ENCODE results near the gene VWA8. TPM values are rescaled to one million over a fixed set of nuclear protein-coding genes. Genes with fewer than 3 reads are reported as not detected.

The VWA8 gene
- total RNA-seq, result 10 to 100 TPM; 27.7 to 47.7 (median 39.5) TPM

DNA sequence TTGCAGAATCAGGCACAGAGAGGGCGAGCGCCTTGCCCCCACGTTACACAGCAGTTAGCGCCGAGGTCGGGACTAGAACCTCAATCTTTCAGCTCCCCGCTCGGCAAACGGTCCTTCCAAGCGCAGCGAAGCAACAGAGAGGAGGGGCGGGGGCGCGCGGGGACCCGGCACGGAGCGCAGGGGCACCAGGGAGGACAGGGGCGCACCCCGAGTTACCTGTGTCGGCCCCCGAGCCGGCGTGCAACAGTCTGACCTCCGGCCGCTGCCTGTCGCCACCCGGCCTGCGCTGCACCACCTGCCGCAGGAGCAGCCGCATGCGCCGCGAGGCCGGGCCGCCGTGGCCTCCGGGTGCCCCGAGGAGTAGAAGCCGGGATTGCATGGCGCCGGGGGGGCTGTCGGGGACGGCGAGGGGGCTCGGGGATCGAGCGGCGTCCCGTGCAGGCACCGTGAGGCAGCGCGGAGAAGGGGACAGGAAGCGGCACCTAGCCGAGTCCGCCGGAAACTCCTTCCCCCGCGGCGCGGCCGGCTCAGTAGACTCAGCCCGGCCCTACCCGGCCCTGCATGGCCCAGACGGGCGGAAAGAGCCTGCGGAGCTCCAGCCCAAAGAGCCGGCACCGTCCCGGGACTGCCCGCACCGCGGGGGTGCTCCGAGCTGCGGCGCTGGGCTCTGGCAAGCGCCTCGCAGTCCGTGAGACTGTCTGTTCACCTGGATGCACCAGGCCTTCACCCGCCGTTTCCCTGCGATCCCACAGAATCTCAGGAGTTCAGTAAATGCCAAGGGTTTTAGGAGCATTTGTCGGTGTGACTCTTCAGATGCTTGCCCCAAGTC, at the start of gene VWA8:
VWA8 (minus strand) TSS at position 473 of the 829 bp plus-strand sequence; CDS start at position 379, 94 bp downstream.
- Histone ChIP-seq H3K9me3 (no peaks in the 10 kb centered on the region), H3K4me3 (peak within 1 kb of the TSS; percentile 87 to 96 (median 90)), H3K36me3 (no peaks in the 10 kb centered on the region), H3K27ac (peak within 1 kb of the TSS; percentile 75 to 84 (median 81)), H3K4me1 (peaks cover 0 to 5% (median 1%) of the 10 kb centered on the region in 4 donors), H3K27me3 (no peaks in the 10 kb centered on the region)
- TF ChIP-seq, protein P1, sequence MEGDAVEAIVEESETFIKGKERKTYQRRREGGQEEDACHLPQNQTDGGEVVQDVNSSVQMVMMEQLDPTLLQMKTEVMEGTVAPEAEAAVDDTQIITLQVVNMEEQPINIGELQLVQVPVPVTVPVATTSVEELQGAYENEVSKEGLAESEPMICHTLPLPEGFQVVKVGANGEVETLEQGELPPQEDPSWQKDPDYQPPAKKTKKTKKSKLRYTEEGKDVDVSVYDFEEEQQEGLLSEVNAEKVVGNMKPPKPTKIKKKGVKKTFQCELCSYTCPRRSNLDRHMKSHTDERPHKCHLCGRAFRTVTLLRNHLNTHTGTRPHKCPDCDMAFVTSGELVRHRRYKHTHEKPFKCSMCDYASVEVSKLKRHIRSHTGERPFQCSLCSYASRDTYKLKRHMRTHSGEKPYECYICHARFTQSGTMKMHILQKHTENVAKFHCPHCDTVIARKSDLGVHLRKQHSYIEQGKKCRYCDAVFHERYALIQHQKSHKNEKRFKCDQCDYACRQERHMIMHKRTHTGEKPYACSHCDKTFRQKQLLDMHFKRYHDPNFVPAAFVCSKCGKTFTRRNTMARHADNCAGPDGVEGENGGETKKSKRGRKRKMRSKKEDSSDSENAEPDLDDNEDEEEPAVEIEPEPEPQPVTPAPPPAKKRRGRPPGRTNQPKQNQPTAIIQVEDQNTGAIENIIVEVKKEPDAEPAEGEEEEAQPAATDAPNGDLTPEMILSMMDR (IDR thresholded peaks at IDR 0.05), result no peak
- TF ChIP-seq POLR2A (IDR thresholded peaks at IDR 0.05), result peak; percentile 10 to 34
- peak; percentile 76 to 91 (median 89) for DNase-seq

DNA sequence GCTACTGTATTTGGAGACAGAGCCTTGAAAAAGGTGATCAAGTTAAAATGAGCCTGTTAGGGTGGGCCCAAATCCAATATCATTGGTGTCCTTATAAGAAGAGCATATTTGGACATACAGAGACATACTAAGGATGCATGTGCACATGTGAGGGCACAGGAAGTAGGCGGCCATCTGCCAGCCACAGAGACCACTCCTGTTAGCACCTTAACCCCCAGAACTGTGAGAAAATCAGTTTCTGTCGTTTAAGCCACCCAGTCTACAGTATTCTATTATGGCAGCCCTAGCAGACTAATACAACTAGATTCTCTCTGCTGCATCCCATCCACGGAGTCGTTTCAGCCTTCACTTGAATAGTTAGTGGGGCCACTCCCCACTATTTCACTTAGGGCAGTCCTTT, 48.1 kb upstream of the VWA8 start:
- Histone ChIP-seq H3K27ac (no peak overlapping the region), H3K4me1 (no peaks in the 10 kb centered on the region), H3K9me3 (no peaks in the 10 kb centered on the region), H3K4me3 (no peak overlapping the region), H3K27me3 (no peaks in the 10 kb centered on the region), H3K36me3 (no peaks in the 10 kb centered on the region)
- DNase-seq, result no peak
- TF ChIP-seq, protein P1 (IDR thresholded peaks at IDR 0.05), result no peak
- TF ChIP-seq POLR2A (IDR thresholded peaks at IDR 0.05), result no peak

GRCh38 chr13:42007844-42008243, 46.9 kb upstream of the VWA8 start:
- TF ChIP-seq, protein P1 (IDR thresholded peaks at IDR 0.05), result no peak
- TF ChIP-seq POLR2A (IDR thresholded peaks at IDR 0.05), result no peak
- Histone ChIP-seq H3K27me3 (no peaks in the 10 kb centered on the region), H3K4me3 (no peak overlapping the region), H3K4me1 (no peaks in the 10 kb centered on the region), H3K27ac (no peak overlapping the region), H3K9me3 (no peaks in the 10 kb centered on the region), H3K36me3 (no peaks in the 10 kb centered on the region)
- no peak for DNase-seq

- TF ChIP-seq POLR2A (IDR thresholded peaks at IDR 0.05), result no peak
- TF ChIP-seq, protein P1 (IDR thresholded peaks at IDR 0.05), result no peak
- Histone ChIP-seq H3K27ac (no peak overlapping the region), H3K36me3 (no peaks in the 10 kb centered on the region), H3K4me1 (no peaks in the 10 kb centered on the region), H3K9me3 (no peaks in the 10 kb centered on the region), H3K27me3 (no peaks in the 10 kb centered on the region), H3K4me3 (no peak overlapping the region)
- DNase-seq, result no peak
Observed at GRCh38 chr13:42002066-42002465, 41.2 kb upstream of the VWA8 start.

- Histone ChIP-seq H3K4me1 (no peaks in the 10 kb centered on the region), H3K27me3 (no peaks in the 10 kb centered on the region), H3K36me3 (no peaks in the 10 kb centered on the region), H3K9me3 (no peaks in the 10 kb centered on the region), H3K4me3 (no peak overlapping the region), H3K27ac (no peak overlapping the region)
- TF ChIP-seq, protein P1 (IDR thresholded peaks at IDR 0.05), result no peak
- TF ChIP-seq POLR2A (IDR thresholded peaks at IDR 0.05), result no peak
- DNase-seq, result no peak
Observed at GRCh38 chr13:42001580-42001979, 40.7 kb upstream of the VWA8 start.
